Measurements from ENCODE around the gene COX7A1. TPM values are rescaled to one million over a fixed set of nuclear protein-coding genes. Genes with fewer than 3 reads are reported as not detected.

COX7A1 gene
- total and polyA plus RNA-seq, 11 donors, result 414 to 2,982 (median 2,187) TPM

DNA sequence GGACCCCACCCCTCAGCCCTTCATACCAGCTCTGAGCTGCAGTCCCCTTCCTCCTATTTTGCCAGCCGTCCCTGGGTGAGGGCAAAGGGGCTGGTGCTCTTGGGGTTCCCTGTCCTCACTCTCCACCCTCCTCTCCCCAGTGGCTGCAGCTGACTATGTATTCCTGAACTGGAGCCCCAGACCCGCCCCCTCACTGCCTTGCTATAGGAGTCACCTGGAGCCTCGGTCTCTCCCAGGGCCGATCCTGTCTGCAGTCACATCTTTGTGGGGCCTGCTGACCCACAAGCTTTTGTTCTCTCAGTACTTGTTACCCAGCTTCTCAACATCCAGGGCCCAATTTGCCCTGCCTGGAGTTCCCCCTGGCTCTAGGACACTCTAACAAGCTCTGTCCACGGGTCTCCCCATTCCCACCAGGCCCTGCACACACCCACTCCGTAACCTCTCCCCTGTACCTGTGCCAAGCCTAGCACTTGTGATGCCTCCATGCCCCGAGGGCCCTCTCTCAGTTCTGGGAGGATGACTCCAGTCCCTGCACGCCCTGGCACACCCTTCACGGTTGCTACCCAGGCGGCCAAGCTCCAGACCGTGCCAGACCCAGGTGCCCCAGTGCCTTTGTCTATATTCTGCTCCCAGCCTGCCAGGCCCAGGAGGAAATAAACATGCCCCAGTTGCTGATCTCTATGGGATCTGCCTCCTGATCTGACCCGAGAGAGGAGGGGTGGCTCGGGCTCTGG, 2.4 kb downstream of the COX7A1 start:
- Histone ChIP-seq H3K36me3 (peaks cover 9 to 63% (median 60%) of the 10 kb centered on the region in 9 donors), H3K27me3 (no peaks in the 10 kb centered on the region), H3K4me3 (no peak overlapping the region), H3K9me3 (no peaks in the 10 kb centered on the region), H3K27ac (peak overlapping the region in 8 of 12 donors; percentile 15 to 100 (median 99)), H3K4me1 (peaks cover 0 to 41% (median 23%) of the 10 kb centered on the region in 12 donors)
- ATAC-seq (peak in 1 of 4 donors; percentile 4), DNase-seq (peak in 2 of 5 donors; percentile 36 to 62)
- WGBS, 4 donors, result 57 to 62% (median 59%) methylated on average over 11 to 13 of the region's 13 CpGs
- intact Hi-C loops (cut with DNase I), result loop anchor here in 1 of 10 donors (10.0 kb wide), 1 partner anchor 395 kb away; the partner anchor contains the start of genes HSPB6 and PROSER3
- no peak for TF ChIP-seq POLR2A (IDR thresholded peaks at IDR 0.05)
- TF ChIP-seq, protein P1, sequence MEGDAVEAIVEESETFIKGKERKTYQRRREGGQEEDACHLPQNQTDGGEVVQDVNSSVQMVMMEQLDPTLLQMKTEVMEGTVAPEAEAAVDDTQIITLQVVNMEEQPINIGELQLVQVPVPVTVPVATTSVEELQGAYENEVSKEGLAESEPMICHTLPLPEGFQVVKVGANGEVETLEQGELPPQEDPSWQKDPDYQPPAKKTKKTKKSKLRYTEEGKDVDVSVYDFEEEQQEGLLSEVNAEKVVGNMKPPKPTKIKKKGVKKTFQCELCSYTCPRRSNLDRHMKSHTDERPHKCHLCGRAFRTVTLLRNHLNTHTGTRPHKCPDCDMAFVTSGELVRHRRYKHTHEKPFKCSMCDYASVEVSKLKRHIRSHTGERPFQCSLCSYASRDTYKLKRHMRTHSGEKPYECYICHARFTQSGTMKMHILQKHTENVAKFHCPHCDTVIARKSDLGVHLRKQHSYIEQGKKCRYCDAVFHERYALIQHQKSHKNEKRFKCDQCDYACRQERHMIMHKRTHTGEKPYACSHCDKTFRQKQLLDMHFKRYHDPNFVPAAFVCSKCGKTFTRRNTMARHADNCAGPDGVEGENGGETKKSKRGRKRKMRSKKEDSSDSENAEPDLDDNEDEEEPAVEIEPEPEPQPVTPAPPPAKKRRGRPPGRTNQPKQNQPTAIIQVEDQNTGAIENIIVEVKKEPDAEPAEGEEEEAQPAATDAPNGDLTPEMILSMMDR (IDR thresholded peaks at IDR 0.05), result no peak

DNA sequence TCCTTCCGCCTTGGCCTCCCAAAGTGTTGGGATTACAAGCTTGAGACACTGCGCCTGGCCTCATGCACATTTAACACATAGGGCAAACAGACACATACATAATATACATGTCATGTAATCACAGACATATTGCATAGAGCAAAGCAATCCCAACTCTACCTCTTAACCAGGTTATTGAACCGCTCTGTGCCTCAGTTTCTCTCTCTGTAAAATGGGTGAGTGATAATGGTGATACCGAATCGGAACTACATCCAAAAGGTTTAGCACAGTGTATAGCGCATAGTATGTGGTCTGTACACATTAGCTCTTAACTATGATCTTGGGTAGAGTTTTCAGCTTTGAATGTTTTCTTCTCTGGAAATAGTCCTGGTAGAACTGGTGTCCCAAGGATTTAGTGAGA, 7.6 kb downstream of the COX7A1 start:
- Histone ChIP-seq H3K36me3 (peaks cover 9 to 79% (median 78%) of the 10 kb centered on the region in 9 donors), H3K4me1 (peaks cover 0 to 22% (median 9%) of the 10 kb centered on the region in 12 donors), H3K9me3 (no peaks in the 10 kb centered on the region), H3K27me3 (no peaks in the 10 kb centered on the region), H3K4me3 (no peak overlapping the region), H3K27ac (no peak overlapping the region)
- TF ChIP-seq, protein P1 (IDR thresholded peaks at IDR 0.05), result no peak
- TF ChIP-seq POLR2A (IDR thresholded peaks at IDR 0.05), result no peak
- WGBS, 4 donors, result 96 to 97% (median 96%) methylated on average over 6 of the region's 6 CpGs
- ATAC-seq, result no peak
- intact Hi-C loops (cut with DNase I), result loop anchor here in 1 of 10 donors (10.0 kb wide), 1 partner anchor 390 kb away; the partner anchor contains the start of genes HSPB6 and PROSER3
- no peak for DNase-seq

DNA sequence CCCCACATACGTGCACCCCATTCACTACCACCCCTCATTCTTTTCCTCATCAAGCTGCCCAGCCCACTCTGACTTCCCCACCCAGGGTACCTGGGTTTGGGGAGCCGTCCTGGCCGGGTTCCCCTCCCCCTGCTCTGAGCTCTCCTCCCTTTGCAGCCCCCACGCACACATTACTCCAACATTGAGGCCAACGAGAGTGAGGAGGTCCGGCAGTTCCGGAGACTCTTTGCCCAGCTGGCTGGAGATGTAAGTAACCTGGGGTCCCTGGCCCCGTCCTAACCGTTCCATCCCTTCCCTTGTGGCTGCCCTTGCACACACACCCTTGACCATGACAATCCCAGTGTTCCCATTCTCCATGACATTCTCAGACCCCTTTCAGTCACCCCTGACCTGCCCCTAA, 9.8 kb downstream of the COX7A1 start:
- H3K4me1 ChIP-seq, result peaks cover 0 to 16% (median 12%) of the 10 kb centered on the region in 12 donors
- intact Hi-C loops (cut with DNase I), result loop anchor here in 1 of 10 donors (10.0 kb wide), 1 partner anchor 388 kb away; the partner anchor contains the start of genes HSPB6 and PROSER3
- ATAC-seq (no peak), DNase-seq (no peak)
- no peaks in the 10 kb centered on the region for H3K27me3 ChIP-seq
- H3K9me3 ChIP-seq, result no peaks in the 10 kb centered on the region
- no peak overlapping the region for H3K4me3 ChIP-seq
- peaks cover 7 to 58% (median 57%) of the 10 kb centered on the region in 9 donors for H3K36me3 ChIP-seq
- no peak for TF ChIP-seq POLR2A (IDR thresholded peaks at IDR 0.05)
- TF ChIP-seq, protein P1 (IDR thresholded peaks at IDR 0.05), result no peak
- no peak overlapping the region for H3K27ac ChIP-seq
- WGBS, 4 donors, result 85 to 93% (median 90%) methylated on average over 9 of the region's 9 CpGs

DNA sequence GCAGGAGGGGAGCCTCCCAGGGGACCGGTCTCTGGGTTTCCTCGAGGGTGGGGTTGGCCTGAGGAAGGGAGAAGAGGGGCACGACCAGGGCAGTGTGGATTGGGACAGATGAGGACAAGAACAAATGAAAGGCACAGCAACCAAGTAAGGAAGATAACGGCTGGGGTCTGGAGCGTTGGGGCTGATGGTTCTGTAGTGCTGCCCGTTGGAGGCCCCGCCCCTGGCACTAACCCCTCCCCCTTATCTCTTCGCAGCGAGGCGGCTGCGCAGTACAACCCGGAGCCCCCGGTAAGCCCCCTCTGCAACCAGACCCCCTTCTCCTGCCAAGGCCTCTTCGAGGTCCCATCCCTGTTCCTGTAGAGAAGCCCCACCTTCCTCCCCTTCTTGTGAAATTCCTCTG, 10.2 kb downstream of the COX7A1 start:
- intact Hi-C loops (cut with DNase I), result loop anchor here in 1 of 10 donors (10.0 kb wide), 1 partner anchor 387 kb away; the partner anchor contains the start of genes HSPB6 and PROSER3
- ATAC-seq (no peak), DNase-seq (no peak)
- no peaks in the 10 kb centered on the region for H3K9me3 ChIP-seq
- H3K4me1 ChIP-seq, result peaks cover 0 to 20% (median 12%) of the 10 kb centered on the region in 12 donors
- 90 to 95% (median 92%) methylated on average over 12 to 14 of the region's 14 CpGs for WGBS, 4 donors
- H3K27ac ChIP-seq, result peak overlapping the region in 9 of 12 donors; percentile 40 to 100 (median 99)
- TF ChIP-seq, protein P1 (IDR thresholded peaks at IDR 0.05), result no peak
- no peak for TF ChIP-seq POLR2A (IDR thresholded peaks at IDR 0.05)
- no peaks in the 10 kb centered on the region for H3K27me3 ChIP-seq
- peak overlapping the region in 1 of 12 donors; percentile 94 for H3K4me3 ChIP-seq
- H3K36me3 ChIP-seq, result peaks cover 7 to 53% (median 52%) of the 10 kb centered on the region in 9 donors

All from heart left ventricle (tissue), 16 donors.